K562 (cell line): ENCODE measurements around the gene KCND3. TPM values are rescaled to one million over a fixed set of nuclear protein-coding genes. Genes with fewer than 3 reads are reported as not detected.

Experiments used
- ATAC-seq: fragments of 200-7000 bp; cut with Tn5 transposase; 3 replicates; pipeline ENCODE4 v1.9.1; 2020; ENCODE audit warnings: moderate library complexity
- Bru-seq: library from RNA; stranded (reverse); fragments of 400-500 nt; gene quantifications from one replicate; lab custom pipeline; 2021; lab: Mats Ljungman, UMichigan
- BruChase-seq, 2 experiments: library from RNA; stranded (reverse); fragments of 400-500 nt; gene quantifications; one replicate each; lab custom pipeline; 2021; lab: Mats Ljungman, UMichigan
- BruUV-seq: library from RNA; stranded (reverse); fragments of 400-500 nt; replicated peaks from 2 replicates; lab custom pipeline; 2021; lab: Mats Ljungman, UMichigan
- CTCF ChIA-PET: fragments of 300-600 bp; formaldehyde crosslinking; extraction: SDS; loops from one replicate; lab custom pipeline; 2021; ENCODE audit warnings: low intra/inter-chr PET ratio; lab: Yijun Ruan, JAX
- POLR2A ChIA-PET: fragments of 300-600, 350-650 bp; sonication (Branson Sonifier 250); formaldehyde crosslinking; extraction: SDS; loops from one replicate; lab custom pipeline; 2021; ENCODE audit warnings: antibody characterized with exemption, inconsistent platforms; lab: Yijun Ruan, JAX
- DNase-seq, 4 experiments: peaks; one replicate each; pipeline versions ENCODE4 v3.0.0 to v3.0.0-alpha.2; 2011 to 2018; ENCODE audit warnings: low spot score in 3 of 4, mixed read lengths in 3 of 4; ENCODE audit errors: extremely low read depth in 1 of 4
- FAIRE-seq: peaks from 2 replicates; lab custom pipeline; 2011; peaks lifted over from hg19 to GRCh38; lab: Jason Lieb, UNC
- H2AFZ ChIP-seq: 2 replicates; pipeline ENCODE4 v1.6.0; 2011; ENCODE audit warnings: low read depth, low read length, control low read depth, inconsistent platforms
- H3K27ac ChIP-seq: fragments of 200-600 bp; 3 replicates; pipeline ENCODE4 v1.8.0; 2011; ENCODE audit warnings: low read depth, mild to moderate bottlenecking, control low read depth, inconsistent platforms, low read length, moderate library complexity, mixed read lengths; ENCODE audit errors: extremely low read depth
- H3K27me3 ChIP-seq, 2 experiments: fragments of 300-600 bp in 1 of 2; 2 replicates in 1 of 2; 3 replicates in 1 of 2; pipeline versions ENCODE4 v1.6.0 to v1.8.0; 2011; ENCODE audit warnings: inconsistent platforms in 2 of 2, low read length in 2 of 2, mild to moderate bottlenecking in 1 of 2, mixed read lengths in 1 of 2, moderate library complexity in 1 of 2; ENCODE audit not compliant: control insufficient read depth in 2 of 2, insufficient read depth in 2 of 2
- H3K36me3 ChIP-seq: fragments of 300-600 bp; 3 replicates; pipeline ENCODE4 v1.8.0; 2011; ENCODE audit warnings: mild to moderate bottlenecking, low read length, inconsistent platforms; ENCODE audit not compliant: control insufficient read depth, insufficient read depth
- H3K4me1 ChIP-seq, 2 experiments: fragments of 200-600 bp in 1 of 2; replicated peaks in 1 of 2; 2 replicates in 1 of 2; 3 replicates in 1 of 2; pipeline versions ENCODE4 v1.5.1 to v1.8.0; 2011; ENCODE audit warnings: inconsistent platforms in 2 of 2, low read length in 2 of 2, mild to moderate bottlenecking in 1 of 2, mixed read lengths in 1 of 2, moderate library complexity in 1 of 2; ENCODE audit not compliant: control insufficient read depth in 2 of 2, insufficient read depth in 2 of 2
- H3K4me2 ChIP-seq: 2 replicates; pipeline ENCODE4 v1.6.1; 2011; ENCODE audit warnings: low read length, control low read depth, inconsistent platforms, mixed read lengths; ENCODE audit not compliant: insufficient read depth
- H3K4me3 ChIP-seq: fragments of 200-600 bp; sonication (generic), shearing (Covaris generic); 2 replicates; pipeline ENCODE4 v1.5.1; 2016; ENCODE audit warnings: control low read depth, inconsistent platforms
- H3K79me2 ChIP-seq: fragments of 200-600 bp; 3 replicates; pipeline ENCODE4 v1.8.0; 2011; ENCODE audit warnings: low read length, inconsistent platforms; ENCODE audit not compliant: control insufficient read depth, insufficient read depth
- H3K9ac ChIP-seq, 2 experiments: 2 replicates each; pipeline versions ENCODE4 v1.6.0 to v1.6.1; 2011; ENCODE audit warnings: low read depth in 2 of 2, low read length in 2 of 2, control low read depth in 1 of 2, inconsistent platforms in 1 of 2, mild to moderate bottlenecking in 1 of 2, mixed read lengths in 1 of 2; ENCODE audit not compliant: insufficient read depth in 1 of 2
- H3K9me1 ChIP-seq: one replicate; pipeline ENCODE4 v1.6.0; 2011; ENCODE audit warnings: inconsistent platforms, mild to moderate bottlenecking, low read length, moderate library complexity; ENCODE audit not compliant: control insufficient read depth, insufficient read depth
- H3K9me3 ChIP-seq: replicated peaks from 2 replicates; pipeline ENCODE4 v1.5.1; 2011; ENCODE audit warnings: low read depth, low read length, inconsistent platforms; ENCODE audit not compliant: control insufficient read depth, insufficient read depth
- H4K20me1 ChIP-seq: replicated peaks from 2 replicates; pipeline ENCODE4 v1.6.1; 2011; ENCODE audit warnings: low read length, inconsistent platforms, mixed read lengths; ENCODE audit not compliant: control insufficient read depth, insufficient read depth
- CAMTA2 ChIP-seq: fragments of 250-450 bp; sonication (Bioruptor Pico); conservative IDR thresholded peaks from 2 replicates; pipeline ENCODE4 v1.5.1; 2022
- GTF2F1 ChIP-seq: IDR thresholded peaks from 2 replicates; pipeline ENCODE4 v1.6.1; 2011; ENCODE audit warnings: low read depth, low read length, improper control_type of control experiment
- MCM3 ChIP-seq: fragments of 450-650 bp; IDR thresholded peaks from 2 replicates; pipeline ENCODE4 v1.6.1; 2016
- NEUROD1 ChIP-seq: fragments of 150-350 bp; IDR thresholded peaks from 2 replicates; pipeline ENCODE4 v1.6.1; 2014; ENCODE audit warnings: borderline replicate concordance, low read length, low read depth; ENCODE audit not compliant: partially characterized antibody
- RBM39 ChIP-seq: fragments of 200-400 bp; formaldehyde crosslinking; optimal IDR thresholded peaks from 2 replicates; pipeline ENCODE3; 2018; ENCODE audit warnings: low read depth, low read length
- ZNF75A ChIP-seq: fragments of 450-650 bp; formaldehyde crosslinking; IDR thresholded peaks from 2 replicates; pipeline ENCODE4 v1.4.0; 2020; ENCODE audit warnings: mild to moderate bottlenecking
- WGBS: fragments of 100-300 bp; shearing (Covaris generic); methylation state at CpG from one replicate; pipeline ENCODE4 v1.1.6; 2016; ENCODE audit warnings: low coverage, mixed read lengths; ENCODE audit not compliant: insufficient coverage; ENCODE audit errors: missing lambda C conversion rate; 5-methylcytosine and 5-hydroxymethylcytosine counted together
- in situ Hi-C: fragments of 300-500 bp; cut with MboI; formaldehyde crosslinking; loops from 4 replicates; pipeline ENCODE4 v1.15.0; 2018; ENCODE audit warnings: inconsistent platforms, mixed read lengths
- intact Hi-C: fragments of 100-400 bp; cut with micrococcal nuclease; formaldehyde crosslinking; loops from 2 replicates; pipeline ENCODE4 v1.14.2; 2022
- long read RNA-seq, 3 experiments: library from polyadenylated mRNA in 2 of 3; library from RNA in 1 of 3; unstranded in 2 of 3; stranded (forward) in 1 of 3; transcript quantifications; one replicate each; pipeline ENCODE4 v2.0.0, GENCODE V29; 2019 to 2022
- polyA minus RNA-seq, 3 experiments: library from RNA; depleted of rRNA, polyadenylated mRNA; stranded (reverse); fragments of >200 nt; gene quantifications; 2 replicates each; pipeline ENCODE4 v1.2.3, GENCODE V29; 2011
- polyA plus RNA-seq, 8 experiments: library from polyadenylated mRNA; depleted of rRNA in 4 of 8; stranded (reverse) in 5 of 8; unstranded in 3 of 8; fragments of >200 nt; fragmentation: Nextera tagmentation in 2 of 8; fragmentation: Illumina TruSeq in 1 of 8; extraction: Ambion mirVana in 2 of 8; extraction: Trizol in 1 of 8; gene quantifications; 2 replicates each; pipeline versions ENCODE4 v1.2.1 to v1.2.3, GENCODE V29; 2011 to 2014; ENCODE audit warnings: inconsistent platforms in 1 of 8, missing spikeins in 1 of 8
- total RNA-seq, 7 experiments: library from RNA; depleted of rRNA in 6 of 7; stranded (reverse); fragments of >200 nt in 6 of 7; fragmentation: Illumina TruSeq in 2 of 7; extraction: Trizol in 2 of 7; gene quantifications; 2 replicates each; pipeline versions ENCODE4 v1.2.1 to v1.2.3, GENCODE V29; 2011 to 2021; ENCODE audit warnings: low replicate concordance in 1 of 7
- TF ChIP-seq, protein P1 (sequence below): fragments of 250-450 bp; sonication (Bioruptor Pico); IDR thresholded peaks from 2 replicates; pipeline ENCODE4 v1.8.0; 2022; ENCODE audit warnings: moderate library complexity, mild to moderate bottlenecking, inconsistent platforms
- TF ChIP-seq, protein P2 (sequence below): fragments of 250-450 bp; sonication (Bioruptor Pico); IDR thresholded peaks from 2 replicates; pipeline ENCODE4 v1.4.0; 2020

KCND3 gene
- total RNA-seq (2011; cell fraction: chromatin; rRNA removed; ENCODE audit: low replicate concordance) = not detected in 2 replicates
- total RNA-seq (2011; cell fraction: nucleolus; rRNA removed) = not detected in 2 replicates
- total RNA-seq (2011; cell fraction: nucleoplasm; rRNA removed) = not detected in 2 replicates
- total RNA-seq (2014; rRNA removed) (not detected in 2 replicates), total RNA-seq (2014; rRNA removed; fragmentation: Illumina TruSeq; extraction: Trizol) (not detected in 2 replicates), total RNA-seq (2015; rRNA removed; fragmentation: Illumina TruSeq; extraction: Trizol) (not detected in 2 replicates), total RNA-seq (2021) (not detected in 2 replicates), polyA plus RNA-seq (2011; rRNA removed) (not detected in 2 replicates), polyA plus RNA-seq (2014; fragmentation: Illumina TruSeq; extraction: Trizol) (not detected in 2 replicates), polyA plus RNA-seq (2014; fragmentation: Nextera tagmentation; extraction: Ambion mirVana) (not detected), polyA plus RNA-seq (2014; rRNA removed) (not detected in 2 replicates), polyA minus RNA-seq (2011; rRNA and poly(A)+ RNA removed) (not detected in 2 replicates), Bru-seq, nascent RNA (percentile 5 among the genes with signal in this experiment), BruChase-seq, experiment 1, labeled RNA remaining after a 2-hour chase (percentile 2 among the genes with signal in this experiment), BruChase-seq, experiment 2, labeled RNA remaining after a 6-hour chase (percentile 3 among the genes with signal in this experiment)
- polyA plus RNA-seq (2011; cell fraction: cytosol; rRNA removed) = not detected in 2 replicates
- not detected in 2 replicates for polyA plus RNA-seq (2011; cell fraction: nucleus; rRNA removed)
- 0.03 TPM in 1 of 2 replicates, not detected in the other for polyA plus RNA-seq (2012)
- polyA minus RNA-seq (2011; cell fraction: cytosol; rRNA and poly(A)+ RNA removed) = not detected in 2 replicates
- polyA minus RNA-seq (2011; cell fraction: nucleus; rRNA and poly(A)+ RNA removed) = not detected in 2 replicates
- long read RNA-seq, experiment 1 = 0 reads
- long read RNA-seq, experiment 2 = 0 reads
- long read RNA-seq, experiment 3 = 0 reads

GRCh38 chr1:111989531-111990025 is at the start of gene KCND3:
KCND3 (minus strand) TSS chr1:111989668.
- no peaks in the 10 kb centered on the region for H3K79me2 ChIP-seq
- peak in 2 of 4 experiments; percentile 43 to 48 for DNase-seq
- H3K27ac ChIP-seq = no peak within 1 kb of the TSS
- H2AFZ ChIP-seq = no peak within 1 kb of the TSS
- TF ChIP-seq, protein P1, sequence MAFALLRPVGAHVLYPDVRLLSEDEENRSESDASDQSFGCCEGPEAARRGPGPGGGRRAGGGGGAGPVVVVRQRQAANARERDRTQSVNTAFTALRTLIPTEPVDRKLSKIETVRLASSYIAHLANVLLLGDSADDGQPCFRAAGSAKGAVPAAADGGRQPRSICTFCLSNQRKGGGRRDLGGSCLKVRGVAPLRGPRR (CRISPR knock-in tag) = no peak
- TF ChIP-seq NEUROD1 (no peak), MCM3 (no peak), ZNF75A (CRISPR knock-in tag) (no peak), RBM39 (no peak), CAMTA2 (CRISPR knock-in tag) (no peak), GTF2F1 (no peak)
- TF ChIP-seq, protein P2, sequence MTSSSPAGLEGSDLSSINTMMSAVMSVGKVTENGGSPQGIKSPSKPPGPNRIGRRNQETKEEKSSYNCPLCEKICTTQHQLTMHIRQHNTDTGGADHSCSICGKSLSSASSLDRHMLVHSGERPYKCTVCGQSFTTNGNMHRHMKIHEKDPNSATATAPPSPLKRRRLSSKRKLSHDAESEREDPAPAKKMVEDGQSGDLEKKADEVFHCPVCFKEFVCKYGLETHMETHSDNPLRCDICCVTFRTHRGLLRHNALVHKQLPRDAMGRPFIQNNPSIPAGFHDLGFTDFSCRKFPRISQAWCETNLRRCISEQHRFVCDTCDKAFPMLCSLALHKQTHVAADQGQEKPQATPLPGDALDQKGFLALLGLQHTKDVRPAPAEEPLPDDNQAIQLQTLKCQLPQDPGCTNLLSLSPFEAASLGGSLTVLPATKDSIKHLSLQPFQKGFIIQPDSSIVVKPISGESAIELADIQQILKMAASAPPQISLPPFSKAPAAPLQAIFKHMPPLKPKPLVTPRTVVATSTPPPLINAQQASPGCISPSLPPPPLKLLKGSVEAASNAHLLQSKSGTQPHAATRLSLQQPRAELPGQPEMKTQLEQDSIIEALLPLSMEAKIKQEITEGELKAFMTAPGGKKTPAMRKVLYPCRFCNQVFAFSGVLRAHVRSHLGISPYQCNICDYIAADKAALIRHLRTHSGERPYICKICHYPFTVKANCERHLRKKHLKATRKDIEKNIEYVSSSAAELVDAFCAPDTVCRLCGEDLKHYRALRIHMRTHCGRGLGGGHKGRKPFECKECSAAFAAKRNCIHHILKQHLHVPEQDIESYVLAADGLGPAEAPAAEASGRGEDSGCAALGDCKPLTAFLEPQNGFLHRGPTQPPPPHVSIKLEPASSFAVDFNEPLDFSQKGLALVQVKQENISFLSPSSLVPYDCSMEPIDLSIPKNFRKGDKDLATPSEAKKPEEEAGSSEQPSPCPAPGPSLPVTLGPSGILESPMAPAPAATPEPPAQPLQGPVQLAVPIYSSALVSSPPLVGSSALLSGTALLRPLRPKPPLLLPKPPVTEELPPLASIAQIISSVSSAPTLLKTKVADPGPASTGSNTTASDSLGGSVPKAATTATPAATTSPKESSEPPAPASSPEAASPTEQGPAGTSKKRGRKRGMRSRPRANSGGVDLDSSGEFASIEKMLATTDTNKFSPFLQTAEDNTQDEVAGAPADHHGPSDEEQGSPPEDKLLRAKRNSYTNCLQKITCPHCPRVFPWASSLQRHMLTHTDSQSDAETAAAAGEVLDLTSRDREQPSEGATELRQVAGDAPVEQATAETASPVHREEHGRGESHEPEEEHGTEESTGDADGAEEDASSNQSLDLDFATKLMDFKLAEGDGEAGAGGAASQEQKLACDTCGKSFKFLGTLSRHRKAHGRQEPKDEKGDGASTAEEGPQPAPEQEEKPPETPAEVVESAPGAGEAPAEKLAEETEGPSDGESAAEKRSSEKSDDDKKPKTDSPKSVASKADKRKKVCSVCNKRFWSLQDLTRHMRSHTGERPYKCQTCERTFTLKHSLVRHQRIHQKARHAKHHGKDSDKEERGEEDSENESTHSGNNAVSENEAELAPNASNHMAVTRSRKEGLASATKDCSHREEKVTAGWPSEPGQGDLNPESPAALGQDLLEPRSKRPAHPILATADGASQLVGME = no peak
- no TSS peak for BruUV-seq
- intact Hi-C loops = no loop called here
- FAIRE-seq = no peak
- no peak within 1 kb of the TSS for H3K4me2 ChIP-seq
- H3K9me3 ChIP-seq = no peaks in the 10 kb centered on the region
- 32% methylated on average over 19 of the region's 83 CpGs for WGBS
- no peaks in the 10 kb centered on the region; the same call in none of the 2 replicates for H4K20me1 ChIP-seq
- H3K4me3 ChIP-seq = no peak within 1 kb of the TSS
- ATAC-seq = no peak; the same call in 2 of the 3 replicates
- H3K27me3 ChIP-seq = peaks cover 30 to 61% of the 10 kb centered on the region in 2 experiments
- POLR2A ChIA-PET = no interaction called here
- in situ Hi-C loops = no loop called here
- no peaks in the 10 kb centered on the region for H3K36me3 ChIP-seq
- CTCF ChIA-PET = no interaction called here
- no peak within 1 kb of the TSS for H3K9ac ChIP-seq
- no peaks in the 10 kb centered on the region for H3K9me1 ChIP-seq
- peaks cover 0 to 16% of the 10 kb centered on the region in 2 experiments; a peak in 1 of 5 replicates for H3K4me1 ChIP-seq
